SIG-M5 (cell line): ENCODE data around the gene TRIM39.
A peak's percentile ranks its signal among the peaks of the same experiment; 100 is the strongest.
"Not testable (repeated sequence)": the region's sequence is repeated elsewhere in the genome, so short reads cannot be mapped to it uniquely, and the experiment has no call there.

Experiments used
- DNase-seq: peaks from one replicate; lab custom pipeline; 2025; lab: John Stamatoyannopoulos, UW

Gene TRIM39

GRCh38 chr6:30326526-30327231 is at the start of gene TRIM39:
Gene TRIM39 (plus strand): TSS chr6:30326927. CDS start chr6:30329318, 2,391 bp downstream.
- peak; percentile 13 for DNase-seq

- DNase-seq: not testable (repeated sequence)
These were observed 45.7 kb upstream of the TRIM39 start for GRCh38 chr6:30280988-30281387.

GRCh38 chr6:30282522-30282921 is 44.2 kb upstream of the TRIM39 start:
- no peak for DNase-seq

- no peak for DNase-seq
These were observed 43.0 kb upstream of the TRIM39 start for GRCh38 chr6:30283761-30284160.

GRCh38 chr6:30287139-30287538 is 39.6 kb upstream of the TRIM39 start:
- no peak for DNase-seq

- no peak for DNase-seq
These were observed 30.9 kb upstream of the TRIM39 start for GRCh38 chr6:30295837-30296236.

- DNase-seq: no peak
These were observed 22.7 kb upstream of the TRIM39 start for GRCh38 chr6:30304002-30304401.

GRCh38 chr6:30311101-30311500 is 15.6 kb upstream of the TRIM39 start:
- no peak for DNase-seq

- no peak for DNase-seq
These were observed 15.1 kb upstream of the TRIM39 start for GRCh38 chr6:30311671-30312070.

- no peak for DNase-seq
These were observed 14.5 kb upstream of the TRIM39 start for GRCh38 chr6:30312266-30312665.

- DNase-seq: no peak
These were observed 13.9 kb upstream of the TRIM39 start for GRCh38 chr6:30312676-30313321.

GRCh38 chr6:30315156-30315555 is 11.6 kb upstream of the TRIM39 start:
- no peak for DNase-seq

- DNase-seq: no peak
These were observed 8.7 kb upstream of the TRIM39 start for GRCh38 chr6:30317913-30318589.

- no peak for DNase-seq
These were observed 7.4 kb upstream of the TRIM39 start for GRCh38 chr6:30319146-30319835.

GRCh38 chr6:30321692-30322388 is 4.9 kb upstream of the TRIM39 start:
- DNase-seq: no peak

- DNase-seq: no peak
These were observed 3.9 kb upstream of the TRIM39 start for GRCh38 chr6:30322527-30323501.

GRCh38 chr6:30323806-30324205 is 2.9 kb upstream of the TRIM39 start:
- DNase-seq: no peak

GRCh38 chr6:30325150-30325872 is 1.4 kb upstream of the TRIM39 start:
- peak; percentile 10 for DNase-seq

- peak; percentile 9 for DNase-seq
These were observed 728 bp upstream of the TRIM39 start for GRCh38 chr6:30325873-30326525.
